ENCODE data around the gene UACA. TPM values are rescaled to one million over a fixed set of nuclear protein-coding genes. Genes with fewer than 3 reads are reported as not detected.

UACA gene
- total and polyA plus RNA-seq, 2 donors (not counting 3 experiments of a cell fraction or from before 2014, with no cell fraction given) = 167 to 292 TPM

- no peak for FAIRE-seq
- dilution Hi-C loops (cut with MboI; ENCODE audit: extremely low pct_ligation_motif_present, low sequenced_read_pairs) (no loop called here), intact Hi-C loops (cut with micrococcal nuclease) (loop anchor here (10.0 kb wide), 1 partner anchor 162 kb away; no protein-coding TSS in a partner anchor)
- Histone ChIP-seq H4K20me1 (replicated peaks; ENCODE audit: control insufficient read depth, extremely low read depth, insufficient read depth, low read length) (no peaks in the 10 kb centered on the region), H3K4me3 (replicated peaks in 1 of 3; ENCODE audit: insufficient read depth in 1 of 3, low read depth in 1 of 3, low read length in 3 of 3) (no peak overlapping the region), H3K9me3 (replicated peaks; ENCODE audit: control insufficient read depth, insufficient read depth, low read length) (no peaks in the 10 kb centered on the region), H2AFZ (ENCODE audit: low read depth, low read length) (no peak overlapping the region), H3K9ac (replicated peaks; ENCODE audit: extremely low read depth, insufficient read depth, low read length) (no peak overlapping the region), H3K9me1 (replicated peaks; ENCODE audit: control insufficient read depth, extremely low read depth, insufficient read depth, low read length) (no peaks in the 10 kb centered on the region), H3K36me3 (ENCODE audit: control insufficient read depth in 2 of 2, extremely low read depth in 1 of 2, insufficient read depth in 2 of 2, low read length in 2 of 2) (no peaks in the 10 kb centered on the region), H3K4me2 (ENCODE audit: insufficient read depth, low read length) (no peak overlapping the region), H3K4me1 (ENCODE audit: control insufficient read depth, extremely low read depth, insufficient read depth, low read length) (peaks cover 19% of the 10 kb centered on the region), H3K79me2 (ENCODE audit: control insufficient read depth, insufficient read depth, low read length) (peaks cover 33% of the 10 kb centered on the region), H3K27ac (ENCODE audit: insufficient read depth, low read depth, low read length) (no peak overlapping the region), H3K27me3 (ENCODE audit: control insufficient read depth in 2 of 2, insufficient read depth in 2 of 2, low read length in 2 of 2) (no peaks in the 10 kb centered on the region)
- POLR2A ChIA-PET = no interaction called here
- CTCF ChIA-PET = interaction anchor here (0.7 to 6.2 kb wide), 13 partner anchors 13 to 158 kb away, joined by 3 to 309 read pairs (median 6); no protein-coding TSS in a partner anchor
- no peak for DNase-seq (ENCODE audit: low read depth, low spot score)
- BruUV-seq (replicated peaks) = no TSS peak
- TF ChIP-seq POLR2A (IDR thresholded peaks at IDR 0.05; ENCODE audit: low read depth, low read length) (no peak), JUN (IDR thresholded peaks at IDR 0.05; ENCODE audit: borderline replicate concordance, insufficient read depth, insufficient read length, low read depth) (no peak), GATA2 (IDR thresholded peaks at IDR 0.05; ENCODE audit: insufficient read depth, insufficient read length, low read depth, low read length) (no peak), MYC (IDR thresholded peaks at IDR 0.05; ENCODE audit: low read depth, low read length) (no peak), CTCF (IDR thresholded peaks at IDR 0.05; ENCODE audit: extremely low read depth in 1 of 2, insufficient read depth in 1 of 2, low read depth in 1 of 2, low read length in 2 of 2) (no peak), EZH2 (IDR thresholded peaks at IDR 0.05; ENCODE audit: borderline replicate concordance, low read depth, low read length, severe bottlenecking) (no peak), POLR2AphosphoS5 (IDR thresholded peaks at IDR 0.05; ENCODE audit: insufficient read depth, low read depth, low read length) (no peak), FOS (IDR thresholded peaks at IDR 0.05; ENCODE audit: borderline replicate concordance, insufficient read depth, low read length) (no peak)
- TF ChIP-seq, protein P1, sequence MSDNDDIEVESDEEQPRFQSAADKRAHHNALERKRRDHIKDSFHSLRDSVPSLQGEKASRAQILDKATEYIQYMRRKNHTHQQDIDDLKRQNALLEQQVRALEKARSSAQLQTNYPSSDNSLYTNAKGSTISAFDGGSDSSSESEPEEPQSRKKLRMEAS (IDR thresholded peaks at IDR 0.05; ENCODE audit: insufficient read depth, insufficient read length) = no peak
Observed at GRCh38 chr15:70726753-70727152, 36.6 kb downstream of the UACA start.
